GM19438 (cell line): Measurements from ENCODE around the gene IFNL2.
"Not testable (repeated sequence)": the region's sequence is repeated elsewhere in the genome, so short reads cannot be mapped to it uniquely, and the experiment has no call there.

ENCODE experiments used
- ATAC-seq: cut with Tn5 transposase; IDR thresholded peaks from one replicate; pipeline ENCODE4 v1.9.1; 2021; ENCODE audit warnings: low read depth; ENCODE audit not compliant: unreplicated experiment

Gene IFNL2

GRCh38 chr19:39296055-39296645 is 28.0 kb downstream of the IFNL2 start, which contains the start of gene IFNL1:
IFNL1 (plus strand) TSS chr19:39296407; CDS start chr19:39296422, 15 bp downstream.
- no peak for ATAC-seq

- ATAC-seq = no peak
These were observed 28.7 kb downstream of the IFNL2 start for GRCh38 chr19:39296906-39297305.

GRCh38 chr19:39297931-39298634 is 29.9 kb downstream of the IFNL2 start:
- ATAC-seq = no peak

GRCh38 chr19:39299404-39299803 is 31.2 kb downstream of the IFNL2 start:
- ATAC-seq = no peak

- no peak for ATAC-seq
These were observed 31.6 kb downstream of the IFNL2 start for GRCh38 chr19:39299832-39300231.

GRCh38 chr19:39301021-39301420 is 32.8 kb downstream of the IFNL2 start:
- no peak for ATAC-seq

- no peak for ATAC-seq
These were observed 33.4 kb downstream of the IFNL2 start for GRCh38 chr19:39301562-39301961.

GRCh38 chr19:39303373-39304184 is 35.4 kb downstream of the IFNL2 start:
- no peak for ATAC-seq

GRCh38 chr19:39304185-39304513 is 36.0 kb downstream of the IFNL2 start:
- no peak for ATAC-seq

GRCh38 chr19:39304701-39305571 is 36.7 kb downstream of the IFNL2 start:
- ATAC-seq = no peak

GRCh38 chr19:39306075-39306474 is 37.9 kb downstream of the IFNL2 start:
- no peak for ATAC-seq

GRCh38 chr19:39307046-39307821 is 39.0 kb downstream of the IFNL2 start:
- ATAC-seq = no peak

GRCh38 chr19:39307822-39308530 is 39.8 kb downstream of the IFNL2 start:
- ATAC-seq = no peak

GRCh38 chr19:39308531-39309304 is 40.5 kb downstream of the IFNL2 start:
- no peak for ATAC-seq

- not testable (repeated sequence) for ATAC-seq
These were observed 41.1 kb downstream of the IFNL2 start for GRCh38 chr19:39309305-39309670.

- no peak for ATAC-seq
These were observed 42.5 kb downstream of the IFNL2 start for GRCh38 chr19:39310558-39311311.

- no peak for ATAC-seq
These were observed 46.0 kb downstream of the IFNL2 start for GRCh38 chr19:39314016-39314728.
